Parathyroid adenoma (tissue), 2 donors: ENCODE results near the gene ZBTB20.

Source experiments
- H2AFZ ChIP-seq: fragments of 300-600 bp; sonication (generic); one replicate; pipeline ENCODE4 v1.7.0; 2017; ENCODE audit warnings: antibody characterized with exemption, mild to moderate bottlenecking
- H3K27ac ChIP-seq: fragments of 300-600 bp; sonication (generic); one replicate; pipeline ENCODE4 v1.7.0; 2017
- H3K27me3 ChIP-seq: fragments of 300-600 bp; sonication (generic); one replicate; pipeline ENCODE4 v1.7.0; 2017; ENCODE audit warnings: low read length; ENCODE audit not compliant: control insufficient read depth, insufficient read depth
- H3K36me3 ChIP-seq: fragments of 300-600 bp; sonication (generic); one replicate; pipeline ENCODE4 v1.7.0; 2017; ENCODE audit warnings: low read length; ENCODE audit not compliant: control insufficient read depth, insufficient read depth
- H3K4me1 ChIP-seq: fragments of 300-600 bp; sonication (generic); one replicate; pipeline ENCODE4 v1.7.0; 2017; ENCODE audit warnings: control low read depth
- H3K4me2 ChIP-seq: fragments of 300-600 bp; sonication (generic); one replicate; pipeline ENCODE4 v1.7.0; 2017; ENCODE audit warnings: low read length
- H3K4me3 ChIP-seq: fragments of 300-600 bp; sonication (generic); one replicate; pipeline ENCODE4 v1.7.0; 2017; ENCODE audit warnings: low read depth, low read length
- H3K79me2 ChIP-seq: fragments of 300-600 bp; sonication (generic); one replicate; pipeline ENCODE4 v1.7.0; 2017; ENCODE audit warnings: control low read depth
- H3K9ac ChIP-seq: fragments of 300-600 bp; sonication (generic); one replicate; pipeline ENCODE4 v1.7.0; 2017; ENCODE audit warnings: mild to moderate bottlenecking
- H3K9me3 ChIP-seq: fragments of 300-600 bp; sonication (generic); one replicate; pipeline ENCODE4 v1.7.0; 2017; ENCODE audit warnings: low read length; ENCODE audit not compliant: control insufficient read depth
- TF ChIP-seq, protein P1 (sequence below): fragments of 300-600 bp; sonication (generic); IDR thresholded peaks from one replicate; pipeline ENCODE4 v1.7.0; 2017; ENCODE audit warnings: antibody characterized with exemption, mild to moderate bottlenecking
- donor health status: primary hyperparathyroidism.

The ZBTB20 gene

DNA sequence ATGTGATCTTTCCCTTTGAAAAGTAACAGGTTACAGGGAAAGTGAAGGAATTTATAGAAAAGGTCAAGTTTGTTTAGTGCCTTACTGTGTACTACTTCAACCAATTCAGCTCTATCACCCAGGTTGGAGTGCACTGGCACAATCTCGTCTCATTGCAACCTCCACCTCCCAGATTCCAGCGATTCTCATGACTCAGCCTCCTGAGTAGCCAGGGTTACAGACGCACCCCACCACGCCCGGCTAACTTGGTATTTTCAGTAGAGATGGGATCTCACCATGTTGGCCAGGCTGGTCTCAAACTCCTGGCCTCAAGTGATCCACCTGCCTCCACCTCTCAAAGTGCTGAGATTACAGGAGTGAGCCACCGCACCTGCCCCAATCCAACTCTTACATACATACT lies 279.7 kb downstream of the ZBTB20 start:
- no peak overlapping the region for H2AFZ ChIP-seq
- H3K4me3 ChIP-seq = no peak overlapping the region
- no peaks in the 10 kb centered on the region for H3K36me3 ChIP-seq
- no peaks in the 10 kb centered on the region for H3K4me1 ChIP-seq
- no peak overlapping the region for H3K9ac ChIP-seq
- TF ChIP-seq, protein P1, sequence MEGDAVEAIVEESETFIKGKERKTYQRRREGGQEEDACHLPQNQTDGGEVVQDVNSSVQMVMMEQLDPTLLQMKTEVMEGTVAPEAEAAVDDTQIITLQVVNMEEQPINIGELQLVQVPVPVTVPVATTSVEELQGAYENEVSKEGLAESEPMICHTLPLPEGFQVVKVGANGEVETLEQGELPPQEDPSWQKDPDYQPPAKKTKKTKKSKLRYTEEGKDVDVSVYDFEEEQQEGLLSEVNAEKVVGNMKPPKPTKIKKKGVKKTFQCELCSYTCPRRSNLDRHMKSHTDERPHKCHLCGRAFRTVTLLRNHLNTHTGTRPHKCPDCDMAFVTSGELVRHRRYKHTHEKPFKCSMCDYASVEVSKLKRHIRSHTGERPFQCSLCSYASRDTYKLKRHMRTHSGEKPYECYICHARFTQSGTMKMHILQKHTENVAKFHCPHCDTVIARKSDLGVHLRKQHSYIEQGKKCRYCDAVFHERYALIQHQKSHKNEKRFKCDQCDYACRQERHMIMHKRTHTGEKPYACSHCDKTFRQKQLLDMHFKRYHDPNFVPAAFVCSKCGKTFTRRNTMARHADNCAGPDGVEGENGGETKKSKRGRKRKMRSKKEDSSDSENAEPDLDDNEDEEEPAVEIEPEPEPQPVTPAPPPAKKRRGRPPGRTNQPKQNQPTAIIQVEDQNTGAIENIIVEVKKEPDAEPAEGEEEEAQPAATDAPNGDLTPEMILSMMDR = no peak
- no peaks in the 10 kb centered on the region for H3K9me3 ChIP-seq
- H3K4me2 ChIP-seq = no peak overlapping the region
- no peak overlapping the region for H3K27ac ChIP-seq
- no peaks in the 10 kb centered on the region for H3K79me2 ChIP-seq
- H3K27me3 ChIP-seq = no peaks in the 10 kb centered on the region

DNA sequence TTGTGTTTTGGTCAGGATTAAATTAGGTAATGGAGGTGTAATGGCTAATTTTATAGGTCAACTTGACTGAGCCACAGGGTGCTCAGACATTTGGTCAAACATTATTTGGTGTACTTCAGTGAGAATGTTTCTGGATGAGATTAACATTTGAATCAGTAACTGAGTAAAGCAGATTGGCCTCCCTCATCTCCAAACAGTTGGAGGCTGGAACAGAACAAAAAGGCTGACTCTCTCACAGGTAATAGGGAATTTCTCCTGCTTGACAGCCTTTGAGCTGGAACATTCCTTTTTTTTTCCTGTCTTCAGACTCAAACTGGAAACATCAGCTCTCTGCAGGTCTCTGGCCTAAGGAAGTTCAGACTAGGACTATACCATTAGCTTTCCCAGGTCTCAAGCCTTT lies 280.7 kb downstream of the ZBTB20 start:
- no peak overlapping the region for H3K4me2 ChIP-seq
- H3K36me3 ChIP-seq = no peaks in the 10 kb centered on the region
- no peak overlapping the region for H3K27ac ChIP-seq
- H3K4me1 ChIP-seq = no peaks in the 10 kb centered on the region
- no peaks in the 10 kb centered on the region for H3K9me3 ChIP-seq
- TF ChIP-seq, protein P1 = no peak
- H2AFZ ChIP-seq = no peak overlapping the region
- no peaks in the 10 kb centered on the region for H3K79me2 ChIP-seq
- H3K27me3 ChIP-seq = no peaks in the 10 kb centered on the region
- no peak overlapping the region for H3K9ac ChIP-seq
- no peak overlapping the region for H3K4me3 ChIP-seq

DNA sequence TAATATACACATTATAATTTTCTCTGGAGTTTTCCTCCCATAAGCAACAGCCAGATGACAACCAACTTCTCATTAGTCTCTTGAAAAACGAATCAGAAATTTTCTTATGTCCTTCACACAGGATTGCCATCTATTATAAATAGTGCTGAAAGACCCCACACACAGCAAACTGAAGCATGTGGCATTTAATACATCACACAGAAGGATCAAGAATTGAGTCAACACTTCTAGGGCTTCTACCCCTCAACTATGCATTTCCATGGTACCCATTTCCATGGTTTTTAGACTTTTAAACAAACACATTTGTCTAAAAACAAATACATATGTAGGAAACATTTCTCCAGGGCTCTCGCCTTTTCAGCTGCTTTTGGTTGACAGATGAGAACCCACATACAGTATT lies 282.1 kb downstream of the ZBTB20 start:
- H3K4me2 ChIP-seq = no peak overlapping the region
- TF ChIP-seq, protein P1 = no peak

DNA sequence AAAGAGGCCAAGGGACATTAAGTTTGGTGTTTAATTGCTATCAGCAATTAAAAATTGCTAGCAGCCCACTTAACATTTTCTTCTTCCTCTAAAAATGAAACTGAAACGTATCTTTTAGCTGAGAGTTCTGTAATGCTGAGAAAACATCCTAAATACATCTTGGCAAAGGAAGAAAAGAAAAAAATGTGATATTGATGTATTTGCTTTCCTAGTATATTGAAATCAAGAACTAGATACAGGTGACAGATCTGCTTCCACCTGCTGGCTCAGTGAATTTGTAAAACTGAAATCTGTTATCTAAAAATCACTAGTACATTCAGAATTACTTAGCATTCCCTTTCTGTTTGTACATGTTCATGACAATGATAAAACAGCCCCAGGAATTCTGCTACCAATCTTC lies 283.2 kb downstream of the ZBTB20 start:
- H3K27me3 ChIP-seq = no peaks in the 10 kb centered on the region
- H3K27ac ChIP-seq = peak overlapping the region; percentile 4
- H3K9ac ChIP-seq = no peak overlapping the region
- H3K4me1 ChIP-seq = no peaks in the 10 kb centered on the region
- no peaks in the 10 kb centered on the region for H3K36me3 ChIP-seq
- H2AFZ ChIP-seq = no peak overlapping the region
- H3K4me3 ChIP-seq = no peak overlapping the region
- peak overlapping the region; percentile 20 for H3K4me2 ChIP-seq
- TF ChIP-seq, protein P1 = no peak
- H3K79me2 ChIP-seq = no peaks in the 10 kb centered on the region
- H3K9me3 ChIP-seq = no peaks in the 10 kb centered on the region

More for the DNA sequence above, 282.1 kb downstream of the ZBTB20 start:
- Histone ChIP-seq H3K4me1 (no peaks in the 10 kb centered on the region), H3K4me3 (no peak overlapping the region), H3K9me3 (no peaks in the 10 kb centered on the region), H3K27ac (no peak overlapping the region), H3K9ac (no peak overlapping the region), H3K27me3 (no peaks in the 10 kb centered on the region), H3K36me3 (no peaks in the 10 kb centered on the region), H3K79me2 (no peaks in the 10 kb centered on the region), H2AFZ (no peak overlapping the region)

DNA sequence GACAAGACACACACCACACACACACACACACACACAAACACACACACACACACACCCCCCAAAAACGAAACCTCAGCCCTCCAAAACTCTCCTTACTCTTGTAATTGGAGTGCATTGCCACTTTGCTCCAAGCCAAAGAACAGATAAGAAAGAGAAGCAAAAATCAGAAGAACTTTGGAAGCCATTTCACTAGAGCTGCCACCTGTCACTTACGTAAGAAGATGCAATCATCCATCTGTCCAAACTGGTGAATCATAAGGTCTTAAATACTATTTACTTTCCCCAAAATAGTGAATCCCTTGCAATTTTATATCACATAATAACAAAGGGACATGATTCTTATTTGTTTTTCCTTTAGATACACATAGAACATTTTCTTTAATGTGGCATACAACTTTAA lies 285.4 kb downstream of the ZBTB20 start:
- no peak overlapping the region for H3K4me2 ChIP-seq
- H3K4me3 ChIP-seq = no peak overlapping the region
- no peak overlapping the region for H3K9ac ChIP-seq
- no peaks in the 10 kb centered on the region for H3K9me3 ChIP-seq
- no peaks in the 10 kb centered on the region for H3K36me3 ChIP-seq
- TF ChIP-seq, protein P1 = no peak
- H3K4me1 ChIP-seq = no peaks in the 10 kb centered on the region
- no peak overlapping the region for H2AFZ ChIP-seq
- no peaks in the 10 kb centered on the region for H3K27me3 ChIP-seq
- no peaks in the 10 kb centered on the region for H3K79me2 ChIP-seq
- no peak overlapping the region for H3K27ac ChIP-seq
